ENCODE data around the gene LDLRAD4.

DNA sequence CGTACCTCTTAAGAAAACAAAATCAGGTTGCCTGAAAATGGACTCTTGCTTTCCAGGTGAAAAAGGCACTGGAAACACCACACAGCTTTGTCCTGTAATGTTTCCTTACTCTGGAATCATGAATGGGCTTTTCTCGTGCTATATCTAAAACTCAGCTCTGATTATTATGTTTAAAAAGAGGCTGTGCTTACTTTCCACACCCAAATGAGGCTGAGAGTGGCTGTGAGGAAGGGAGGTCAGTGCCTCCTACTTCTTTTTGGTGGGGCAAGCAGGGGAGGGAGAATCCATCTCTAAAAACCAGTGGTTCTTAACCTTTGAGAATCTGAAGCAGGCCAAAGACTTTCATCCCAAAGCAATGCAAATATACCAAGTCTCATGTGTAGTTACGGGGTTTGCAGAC lies 359.2 kb downstream of the LDLRAD4 start:
- TF ChIP-seq TAF1 (IDR thresholded peaks at IDR 0.05; ENCODE audit: low read depth, low read length) (no peak), POLR2A (IDR thresholded peaks at IDR 0.05; ENCODE audit: low read depth, low read length) (no peak), POLR2AphosphoS5 (IDR thresholded peaks at IDR 0.05; ENCODE audit: low read depth, low read length) (0 out of 2 replicates have a peak, but pooled peaks have one; percentile 16), PAX5 (IDR thresholded peaks at IDR 0.05; ENCODE audit: insufficient read depth, low read length, severe bottlenecking) (no peak)

All from GM12891 (cell line).